ENCODE results near the gene CYP2D6.
"Not testable (repeated sequence)": the region's sequence is repeated elsewhere in the genome, so short reads cannot be mapped to it uniquely, and the experiment has no call there.

GRCh38 chr22:42139508-42139907, 8.9 kb upstream of the CYP2D6 start:
- TF ChIP-seq CTCF, POLR2A (IDR thresholded peaks at IDR 0.05): not testable (repeated sequence)
